Naive thymus-derived CD8-positive, alpha-beta T cell (primary cell): ENCODE data around the gene SLC7A4. TPM values are rescaled to one million over a fixed set of nuclear protein-coding genes. Genes with fewer than 3 reads are reported as not detected.
"Not testable (repeated sequence)": the region's sequence is repeated elsewhere in the genome, so short reads cannot be mapped to it uniquely, and the experiment has no call there.

Experiments
- ATAC-seq, 2 donors: fragments of 150-1000 bp; cut with Tn5 transposase in 1 of 2; sonication (Bioruptor Pico), chemical (Tn5 transposase) in 1 of 2; 1 replicate in 1 of 2; 2 replicates in 1 of 2; pipeline ENCODE4 v1.10.0; 2021; ENCODE audit warnings: mild to moderate bottlenecking in 2 of 2, moderate library complexity in 2 of 2
- POLR2A ChIA-PET: fragments of 350-600 bp; sonication (Branson Sonifier 250); formaldehyde crosslinking; loops from one replicate; lab custom pipeline; 2021; ENCODE audit warnings: antibody characterized with exemption; lab: Charles Lee
- DNase-seq, 10 donors: peaks; one replicate each; pipeline versions ENCODE4 v3.0.0 to v3.0.0-alpha.2; 2020 to 2022
- H3K27ac Mint-ChIP-seq, 10 donors: one replicate each; pipeline ENCODE4 v1.8.0; 2020 to 2022; ENCODE audit warnings: mild to moderate bottlenecking in 10 of 10, mixed read lengths in 10 of 10, moderate library complexity in 4 of 10, inconsistent platforms in 1 of 10
- H3K27me3 Mint-ChIP-seq, 5 donors: one replicate each; pipeline ENCODE4 v1.8.0; 2021 to 2022; ENCODE audit warnings: mixed read lengths in 5 of 5
- H3K36me3 Mint-ChIP-seq, 3 donors: one replicate each; pipeline ENCODE4 v1.8.0; 2020 to 2022; ENCODE audit warnings: mixed read lengths in 3 of 3, mild to moderate bottlenecking in 2 of 3, inconsistent platforms in 1 of 3
- H3K4me1 Mint-ChIP-seq, 4 donors: one replicate each; pipeline ENCODE4 v1.8.0; 2021 to 2022; ENCODE audit warnings: mixed read lengths in 4 of 4
- H3K4me3 Mint-ChIP-seq, 10 donors: one replicate each; pipeline ENCODE4 v1.8.0; 2020 to 2022; ENCODE audit warnings: mild to moderate bottlenecking in 10 of 10, mixed read lengths in 10 of 10, moderate library complexity in 6 of 10, inconsistent platforms in 1 of 10
- H3K9me3 Mint-ChIP-seq, 9 donors: one replicate each; pipeline ENCODE4 v1.8.0; 2020 to 2022; ENCODE audit warnings: mixed read lengths in 9 of 9, mild to moderate bottlenecking in 3 of 9, inconsistent platforms in 1 of 9, moderate library complexity in 1 of 9
- polyA plus RNA-seq, 3 donors: library from polyadenylated mRNA; unstranded; fragments of 300-500 nt; fragmentation: Illumina TruSeq; gene quantifications; one replicate each; pipeline ENCODE4 v1.2.3, GENCODE V29; 2021
- total RNA-seq, 8 experiments: library from RNA in 2 of 8; stranded (reverse) in 2 of 8; gene quantifications; one replicate each; pipeline ENCODE4 v1.2.3 and lab custom pipeline; 2021 to 2026

The SLC7A4 gene
- total and polyA plus RNA-seq, 5 experiments from 2014 or later = 0.69 to 1.4 (median 1.2) TPM

DNA sequence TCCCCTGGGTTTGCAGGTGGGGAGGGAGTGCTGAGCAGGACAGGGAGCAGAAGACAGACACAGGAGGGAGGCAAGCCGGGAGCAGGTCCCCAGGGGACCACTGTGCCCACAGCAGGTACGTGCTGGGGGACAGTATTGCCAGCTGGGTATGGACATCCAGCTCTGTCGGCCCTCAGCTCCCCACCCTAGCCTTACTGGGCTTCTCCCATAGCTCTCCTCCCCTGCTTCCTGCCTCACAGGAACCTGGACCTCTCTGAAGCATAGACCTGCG is 23.1 kb upstream of the SLC7A4 start:
- H3K27me3 Mint-ChIP-seq = peaks cover 0 to 3% (median 0%) of the 10 kb centered on the region in 5 donors
- ATAC-seq (no peak), DNase-seq (no peak)
- POLR2A ChIA-PET = no interaction called here
- no peaks in the 10 kb centered on the region for H3K36me3 Mint-ChIP-seq
- H3K27ac Mint-ChIP-seq = peak overlapping the region in 2 of 10 donors; percentile 17 to 77
- peaks cover 14 to 27% (median 20%) of the 10 kb centered on the region in 4 donors for H3K4me1 Mint-ChIP-seq
- peak overlapping the region in 8 of 10 donors; percentile 51 to 82 (median 72) for H3K4me3 Mint-ChIP-seq
- H3K9me3 Mint-ChIP-seq = no peaks in the 10 kb centered on the region

- H3K4me3 Mint-ChIP-seq = peak overlapping the region in 3 of 10 donors; percentile 19 to 77 (median 33)
- peaks cover 0 to 3% (median 0%) of the 10 kb centered on the region in 5 donors for H3K27me3 Mint-ChIP-seq
- ATAC-seq (no peak), DNase-seq (no peak)
- POLR2A ChIA-PET = no interaction called here
- H3K9me3 Mint-ChIP-seq = no peaks in the 10 kb centered on the region
- H3K27ac Mint-ChIP-seq = peak overlapping the region in 2 of 10 donors; percentile 43 to 46
- peaks cover 14 to 27% (median 20%) of the 10 kb centered on the region in 4 donors for H3K4me1 Mint-ChIP-seq
- no peaks in the 10 kb centered on the region for H3K36me3 Mint-ChIP-seq
These were observed 22.6 kb upstream of the SLC7A4 start for GRCh38 chr22:21054714-21055563.

GRCh38 chr22:21054046-21054713 is 21.8 kb upstream of the SLC7A4 start:
- DNase-seq (no peak), ATAC-seq (no peak)
- H3K27me3 Mint-ChIP-seq = peaks cover 0 to 3% (median 0%) of the 10 kb centered on the region in 5 donors
- H3K4me1 Mint-ChIP-seq = peaks cover 14 to 27% (median 20%) of the 10 kb centered on the region in 4 donors
- peak overlapping the region in 3 of 10 donors; percentile 41 to 65 (median 46) for H3K27ac Mint-ChIP-seq
- H3K9me3 Mint-ChIP-seq = no peaks in the 10 kb centered on the region
- H3K4me3 Mint-ChIP-seq = peak overlapping the region in 2 of 10 donors; percentile 11 to 33
- POLR2A ChIA-PET = no interaction called here
- no peaks in the 10 kb centered on the region for H3K36me3 Mint-ChIP-seq

DNA sequence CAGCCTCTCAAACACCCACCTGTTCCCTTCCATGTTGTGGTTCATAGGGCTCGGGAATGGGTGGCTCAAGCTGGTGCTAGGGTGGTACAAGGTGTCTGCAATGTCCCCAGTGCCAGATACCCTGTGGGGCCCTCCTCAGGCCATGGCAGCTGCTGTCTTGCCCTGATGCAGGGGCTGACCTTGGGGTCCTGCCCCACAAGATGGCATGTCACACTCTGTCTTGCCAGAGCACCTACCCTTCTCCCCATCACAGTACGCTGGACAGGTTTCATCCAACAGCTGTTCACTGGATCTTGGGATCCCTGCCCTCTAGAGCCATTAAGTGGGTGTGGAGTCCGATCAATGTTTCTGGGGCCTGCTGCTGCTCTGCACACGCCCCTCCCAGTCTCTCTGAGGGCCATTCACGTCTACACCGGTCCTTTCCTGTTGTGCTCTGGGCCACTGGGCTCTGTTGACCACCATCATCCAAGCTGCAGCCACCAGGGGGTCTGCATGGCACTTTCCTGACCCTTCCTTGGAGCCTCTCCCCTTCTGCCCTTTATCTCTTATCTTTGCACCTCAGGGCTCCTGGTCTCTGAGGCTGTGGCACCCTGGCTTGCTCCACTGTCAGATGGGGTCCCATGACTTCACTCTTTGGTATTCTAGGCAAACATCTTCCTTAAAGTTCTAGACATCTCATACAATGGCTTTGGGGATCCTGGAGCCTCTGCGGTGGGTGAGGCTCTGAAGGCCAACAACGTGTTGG is 20.5 kb upstream of the SLC7A4 start:
- H3K27me3 Mint-ChIP-seq = peaks cover 0 to 3% (median 0%) of the 10 kb centered on the region in 5 donors

DNA sequence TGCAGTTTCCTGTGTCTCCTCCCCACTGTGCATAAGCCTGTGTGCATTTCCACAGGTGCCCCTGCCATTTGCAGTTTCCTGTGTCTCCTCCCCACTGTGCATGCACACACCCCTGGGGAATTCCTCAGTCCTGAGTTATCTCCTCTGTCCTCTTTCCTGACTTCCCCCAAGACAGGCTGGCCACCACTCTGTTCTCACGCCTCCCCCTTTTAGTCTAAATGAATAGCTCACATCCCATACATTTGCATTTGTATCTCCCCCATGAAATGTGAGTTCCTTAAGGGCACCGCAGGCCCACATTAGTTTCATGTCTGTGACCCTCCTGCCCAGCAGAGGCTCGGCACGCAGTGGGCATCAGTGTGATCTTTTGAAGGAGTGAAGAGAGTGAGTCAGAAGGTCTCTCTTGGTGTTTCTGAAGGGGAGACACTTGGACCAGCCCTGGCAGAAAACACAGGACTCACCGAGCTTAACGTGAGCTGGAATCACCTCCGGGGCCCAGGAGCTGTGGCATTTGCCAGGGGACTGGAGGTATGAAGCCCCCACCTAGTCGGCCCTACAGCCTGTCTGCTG is 19.6 kb upstream of the SLC7A4 start:
- H3K9me3 Mint-ChIP-seq = no peaks in the 10 kb centered on the region
- no peak for DNase-seq
- peaks cover 0 to 3% (median 0%) of the 10 kb centered on the region in 5 donors for H3K27me3 Mint-ChIP-seq
- peak overlapping the region in 1 of 10 donors; percentile 15 for H3K27ac Mint-ChIP-seq
- peaks cover 14 to 26% (median 20%) of the 10 kb centered on the region in 4 donors for H3K4me1 Mint-ChIP-seq
- POLR2A ChIA-PET = interaction anchor here (0.8 kb wide), 1 partner anchor 1945 kb away, joined by 3 read pairs; no protein-coding TSS in a partner anchor
- no peak for ATAC-seq
- no peak overlapping the region for H3K4me3 Mint-ChIP-seq
- H3K36me3 Mint-ChIP-seq = no peaks in the 10 kb centered on the region

More for the DNA sequence above, 20.5 kb upstream of the SLC7A4 start:
- DNase-seq (no peak), ATAC-seq (no peak)
- POLR2A ChIA-PET = interaction anchor here (0.8 kb wide), 1 partner anchor 1946 kb away, joined by 3 read pairs; no protein-coding TSS in a partner anchor
- Mint-ChIP-seq H3K4me3 (no peak overlapping the region), H3K36me3 (no peaks in the 10 kb centered on the region), H3K9me3 (no peaks in the 10 kb centered on the region), H3K27ac (peak overlapping the region in 1 of 10 donors; percentile 43), H3K4me1 (peaks cover 14 to 27% (median 20%) of the 10 kb centered on the region in 4 donors)

- Mint-ChIP-seq H3K36me3 (no peaks in the 10 kb centered on the region), H3K9me3 (no peaks in the 10 kb centered on the region), H3K4me1 (peaks cover 10 to 20% (median 14%) of the 10 kb centered on the region in 4 donors), H3K27me3 (no peaks in the 10 kb centered on the region), H3K27ac (peak overlapping the region in 2 of 10 donors; percentile 43 to 61), H3K4me3 (no peak overlapping the region)
- POLR2A ChIA-PET = no interaction called here
- ATAC-seq = no peak
- DNase-seq = no peak
These were observed 18.9 kb upstream of the SLC7A4 start for GRCh38 chr22:21051145-21051830.

DNA sequence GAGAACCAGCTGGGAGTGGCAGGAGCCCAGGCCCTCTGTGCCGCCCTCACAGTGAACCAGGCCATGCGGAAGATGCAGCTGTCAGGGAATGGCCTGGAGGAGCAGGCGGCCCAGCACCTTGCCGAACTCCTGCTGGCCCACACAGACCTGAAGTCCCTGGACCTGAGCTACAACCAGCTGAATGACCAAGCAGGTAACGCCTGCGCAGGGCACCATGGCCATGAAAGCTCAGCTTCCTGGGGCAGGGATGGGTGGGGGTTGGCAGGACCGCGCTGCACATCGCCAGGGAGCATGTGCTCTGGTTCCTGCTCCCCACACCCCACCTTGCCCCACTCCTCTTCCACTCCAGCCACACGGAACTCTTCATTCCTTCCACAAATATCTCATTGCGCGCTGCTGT is 16.6 kb upstream of the SLC7A4 start:
- H3K4me3 Mint-ChIP-seq, H3K36me3 Mint-ChIP-seq, ATAC-seq, DNase-seq, H3K9me3 Mint-ChIP-seq, POLR2A ChIA-PET: not testable (repeated sequence)
- peaks cover 15 to 27% (median 19%) of the 10 kb centered on the region in 4 donors for H3K4me1 Mint-ChIP-seq
- peak overlapping the region in 2 of 10 donors; percentile 12 to 27 for H3K27ac Mint-ChIP-seq
- peaks cover 0 to 13% (median 0%) of the 10 kb centered on the region in 5 donors for H3K27me3 Mint-ChIP-seq

GRCh38 chr22:21048448-21048847 is 16.1 kb upstream of the SLC7A4 start:
- H3K4me3 Mint-ChIP-seq, POLR2A ChIA-PET, H3K9me3 Mint-ChIP-seq, ATAC-seq, DNase-seq, H3K36me3 Mint-ChIP-seq: not testable (repeated sequence)
- peaks cover 1 to 18% (median 3%) of the 10 kb centered on the region in 5 donors for H3K27me3 Mint-ChIP-seq
- H3K4me1 Mint-ChIP-seq = peaks cover 17 to 32% (median 24%) of the 10 kb centered on the region in 4 donors
- H3K27ac Mint-ChIP-seq = peak overlapping the region in 4 of 10 donors; percentile 27 to 65 (median 54)

GRCh38 chr22:21047730-21048129 is 15.4 kb upstream of the SLC7A4 start:
- ATAC-seq = no peak
- no peaks in the 10 kb centered on the region for H3K36me3 Mint-ChIP-seq
- H3K27me3 Mint-ChIP-seq = peaks cover 7 to 26% (median 8%) of the 10 kb centered on the region in 5 donors
- DNase-seq = no peak
- no peak overlapping the region for H3K4me3 Mint-ChIP-seq
- H3K27ac Mint-ChIP-seq = peak overlapping the region in 2 of 10 donors; percentile 69 to 70
- H3K9me3 Mint-ChIP-seq = peaks cover 0 to 2% (median 0%) of the 10 kb centered on the region in 9 donors
- H3K4me1 Mint-ChIP-seq = peaks cover 21 to 39% (median 29%) of the 10 kb centered on the region in 4 donors
- POLR2A ChIA-PET = interaction anchor here (0.6 kb wide), 1 partner anchor 595 kb away, joined by 3 read pairs; no protein-coding TSS in a partner anchor

GRCh38 chr22:21047035-21047661 is 14.8 kb upstream of the SLC7A4 start:
- POLR2A ChIA-PET = interaction anchor here (0.6 kb wide), 1 partner anchor 596 kb away, joined by 3 read pairs; no protein-coding TSS in a partner anchor
- Mint-ChIP-seq H3K4me1 (peaks cover 21 to 40% (median 29%) of the 10 kb centered on the region in 4 donors), H3K27ac (peak overlapping the region in 2 of 10 donors; percentile 9 to 69), H3K27me3 (peaks cover 7 to 31% (median 11%) of the 10 kb centered on the region in 5 donors), H3K4me3 (no peak overlapping the region), H3K36me3 (no peaks in the 10 kb centered on the region), H3K9me3 (peaks cover 0 to 2% (median 0%) of the 10 kb centered on the region in 9 donors)
- DNase-seq = no peak
- ATAC-seq = no peak
